ENCODE measurements around the gene LARP6.
"Not testable (repeated sequence)": the region's sequence is repeated elsewhere in the genome, so short reads cannot be mapped to it uniquely, and the experiment has no call there.

The LARP6 gene

DNA sequence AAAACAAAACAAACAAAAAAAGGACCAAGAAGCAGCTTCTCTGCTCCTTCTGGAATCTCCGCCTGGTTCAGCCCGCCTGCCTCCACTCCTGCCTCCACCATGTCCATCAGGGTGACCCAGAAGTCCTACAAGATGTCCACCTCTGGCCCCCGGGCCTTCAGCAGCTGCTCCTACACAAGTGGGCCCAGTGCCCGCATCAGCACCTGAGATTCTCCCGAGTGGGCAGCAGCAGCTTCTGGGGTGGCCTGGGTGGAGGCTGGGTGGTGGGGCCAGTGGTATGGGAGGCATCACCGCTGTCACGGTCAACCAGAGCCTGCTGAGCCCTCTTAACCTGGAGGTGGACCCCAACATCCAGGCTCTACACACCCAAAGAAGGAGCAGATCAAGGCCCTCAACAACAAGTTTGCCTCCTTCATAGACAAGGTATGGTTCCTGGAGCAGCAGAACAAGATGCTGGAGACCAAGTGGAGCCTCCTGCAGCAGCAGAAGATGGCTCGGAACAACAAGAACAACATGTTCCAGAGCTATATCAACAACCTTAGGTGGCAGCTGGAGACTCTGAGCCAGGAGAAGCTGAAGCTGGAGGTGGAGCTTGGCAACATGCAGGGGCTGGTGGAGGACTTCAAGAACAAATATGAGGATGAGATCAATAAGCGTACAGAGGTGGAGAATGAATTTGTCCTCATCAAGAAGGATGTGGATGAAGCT, 4.8 kb upstream of the LARP6 start:
- not testable (repeated sequence) for FAIRE-seq

GRCh38 chr15:70857562-70858285, 3.8 kb upstream of the LARP6 start:
- FAIRE-seq, result no peak

DNA sequence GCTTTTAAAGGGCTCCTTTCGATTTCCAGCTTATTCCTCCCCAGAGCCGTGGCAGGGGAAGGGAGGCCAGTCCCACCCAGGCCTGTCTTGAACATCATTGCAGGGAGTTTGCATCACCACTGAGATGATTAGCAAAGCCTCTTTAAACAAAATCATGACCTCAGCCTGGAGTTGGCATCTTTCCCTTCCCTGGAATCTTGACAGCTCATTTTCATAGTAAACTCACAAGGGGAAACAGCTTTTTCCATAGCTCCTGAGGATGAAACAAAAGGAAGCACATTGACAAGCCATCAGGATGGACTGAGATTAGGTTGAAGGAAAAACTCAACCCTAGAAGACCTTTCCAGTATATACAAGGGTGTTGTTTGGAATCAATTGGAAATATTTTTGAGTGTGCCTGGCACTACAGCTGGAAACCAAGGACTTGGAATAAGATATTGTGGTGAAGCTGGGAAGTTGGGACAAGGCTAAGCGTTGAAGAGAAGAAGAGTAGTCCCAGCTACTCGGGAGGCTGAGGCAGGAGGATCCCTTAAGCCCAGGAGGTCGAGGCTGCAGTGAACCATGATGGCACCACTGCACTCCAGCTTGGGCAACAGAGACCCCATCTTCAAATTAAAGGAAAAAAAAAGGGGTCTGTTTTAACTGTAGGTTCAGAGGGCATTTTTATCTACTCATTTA, 3.1 kb upstream of the LARP6 start:
- no peak for FAIRE-seq

DNA sequence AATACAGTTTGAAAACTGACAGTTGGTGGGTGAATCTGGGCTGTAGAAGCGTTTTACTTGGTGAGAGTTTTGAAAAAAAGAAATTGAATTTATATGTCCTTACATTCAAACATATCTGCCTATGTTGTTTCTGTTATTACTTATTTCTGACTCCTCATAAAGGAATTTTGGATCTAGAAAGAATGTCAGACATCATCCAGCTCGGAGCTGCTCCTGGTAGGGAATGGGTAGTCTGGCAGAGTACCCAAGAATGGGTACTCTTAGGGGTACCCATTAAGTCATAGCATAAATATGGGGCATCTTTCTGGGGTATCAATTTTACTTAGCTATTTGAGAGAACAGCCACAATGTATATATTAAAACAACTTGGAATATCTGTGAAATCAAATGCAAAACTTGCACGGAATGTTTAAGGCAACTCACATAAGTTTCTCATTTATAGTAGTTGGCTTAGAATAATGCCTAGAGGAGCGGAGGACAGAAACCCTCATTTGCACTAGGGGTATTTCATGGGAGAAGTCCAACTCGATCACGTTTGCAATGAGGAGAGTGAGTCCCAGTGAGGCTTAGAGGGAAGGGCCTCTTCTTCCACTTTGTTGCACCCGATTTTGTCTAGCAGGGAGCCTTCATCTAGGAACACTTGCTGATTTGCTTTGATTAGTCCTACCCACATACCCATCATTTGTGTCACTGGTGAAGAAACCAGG, 2.4 kb upstream of the LARP6 start:
- no peak for FAIRE-seq

DNA sequence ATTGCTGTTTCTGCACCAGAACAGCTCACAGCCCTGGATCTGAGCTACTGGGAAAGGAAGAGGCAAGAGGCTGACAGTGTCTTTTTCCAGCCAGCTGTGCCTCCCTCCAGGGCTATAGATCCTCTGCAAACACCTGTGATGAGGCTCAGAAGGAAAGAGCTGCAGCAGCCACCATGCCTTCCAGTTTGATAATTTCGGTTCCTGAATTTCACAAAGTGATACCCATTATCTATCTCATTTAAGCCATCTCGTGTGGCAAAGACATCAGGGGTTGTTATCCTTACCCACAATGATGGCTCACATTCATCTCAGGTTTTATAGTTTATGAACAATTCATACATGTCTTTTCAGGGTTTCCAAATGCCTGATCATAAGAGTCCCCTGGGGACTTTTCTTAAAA, 1.8 kb upstream of the LARP6 start:
- no peak for FAIRE-seq

- no peak for FAIRE-seq
Measured at GRCh38 chr15:70854666-70854976, 664 bp upstream of the LARP6 start.

DNA sequence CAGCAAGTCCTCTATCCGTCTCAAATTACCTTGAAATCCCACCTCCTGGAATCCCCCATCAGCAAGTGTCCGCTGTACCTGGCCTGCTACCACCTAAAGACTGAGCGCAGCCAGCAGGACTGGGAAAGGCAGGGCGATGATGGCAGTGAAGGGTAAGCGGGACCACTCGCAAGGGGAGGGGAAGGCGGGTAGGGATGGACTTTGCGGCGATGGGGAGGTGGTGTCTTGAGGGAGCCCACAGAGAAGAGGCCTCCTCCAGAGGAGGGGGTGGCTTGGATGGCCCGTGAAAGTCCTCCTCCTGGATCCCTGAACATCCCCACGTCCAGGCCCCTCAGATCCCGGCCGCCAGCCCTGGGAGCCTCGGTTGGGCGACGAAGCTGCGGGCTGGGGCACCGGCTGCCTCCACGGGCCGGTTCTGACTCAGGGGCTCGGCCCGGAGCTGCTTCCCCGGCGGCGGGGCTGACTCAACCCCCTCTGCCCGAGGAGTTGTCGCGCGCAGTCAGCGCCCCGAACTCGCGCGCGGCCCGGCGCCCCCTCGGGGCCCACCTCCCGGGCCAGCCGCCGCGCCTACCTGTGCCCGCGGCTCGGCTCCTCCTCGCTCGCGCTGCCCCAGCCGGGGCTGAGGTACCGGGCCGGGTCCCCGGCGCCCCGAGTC, 512 bp downstream of the LARP6 start:
- no peak for FAIRE-seq

- no peak for FAIRE-seq
Measured at GRCh38 chr15:70852501-70853317, 1.2 kb downstream of the LARP6 start.

- no peak for FAIRE-seq
Measured at GRCh38 chr15:70851889-70852288, 2.1 kb downstream of the LARP6 start.

DNA sequence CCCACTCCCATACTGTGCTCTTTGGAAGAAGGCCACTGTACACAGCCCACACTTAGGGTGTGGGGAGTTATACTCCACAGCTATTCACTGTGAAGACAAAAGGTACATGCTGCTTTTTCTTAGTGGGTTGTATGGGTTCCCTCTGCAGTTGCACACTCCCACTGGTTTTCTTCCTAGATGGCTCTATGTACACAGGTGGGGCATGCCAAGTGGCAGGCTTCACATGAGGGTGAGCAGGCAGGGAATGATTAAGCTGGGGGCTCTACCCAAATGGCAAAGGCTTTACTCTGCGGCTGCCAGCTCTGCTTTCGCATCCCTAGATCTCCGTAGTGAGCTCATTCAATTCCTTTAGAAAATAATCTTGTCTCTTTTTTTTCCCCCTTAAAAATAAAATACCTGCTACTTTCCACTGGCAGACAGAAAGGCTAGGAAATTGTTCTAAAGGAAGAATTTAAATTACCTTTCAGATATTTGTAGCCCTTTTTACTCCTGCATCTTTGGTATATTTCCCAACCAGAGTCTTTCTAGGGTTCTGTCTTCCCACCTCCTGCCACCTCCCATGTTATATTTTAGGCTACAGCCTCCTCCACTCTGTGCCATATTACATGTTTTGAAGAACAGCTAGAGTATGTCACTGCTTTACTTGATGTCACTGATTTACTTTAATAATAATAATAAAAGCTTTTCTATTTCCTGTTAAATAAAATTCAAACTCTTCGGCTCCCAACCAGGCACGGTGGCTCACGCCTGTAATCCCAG, 8.2 kb downstream of the LARP6 start:
- no peak for FAIRE-seq

GRCh38 chr15:70837476-70837875, 16.5 kb downstream of the LARP6 start:
- FAIRE-seq, result no peak

GRCh38 chr15:70835841-70836240, 18.1 kb downstream of the LARP6 start:
- FAIRE-seq, result no peak

- no peak for FAIRE-seq
Measured at GRCh38 chr15:70835415-70835814, 18.5 kb downstream of the LARP6 start.

- no peak for FAIRE-seq
Measured at GRCh38 chr15:70834999-70835398, 19.0 kb downstream of the LARP6 start.

DNA sequence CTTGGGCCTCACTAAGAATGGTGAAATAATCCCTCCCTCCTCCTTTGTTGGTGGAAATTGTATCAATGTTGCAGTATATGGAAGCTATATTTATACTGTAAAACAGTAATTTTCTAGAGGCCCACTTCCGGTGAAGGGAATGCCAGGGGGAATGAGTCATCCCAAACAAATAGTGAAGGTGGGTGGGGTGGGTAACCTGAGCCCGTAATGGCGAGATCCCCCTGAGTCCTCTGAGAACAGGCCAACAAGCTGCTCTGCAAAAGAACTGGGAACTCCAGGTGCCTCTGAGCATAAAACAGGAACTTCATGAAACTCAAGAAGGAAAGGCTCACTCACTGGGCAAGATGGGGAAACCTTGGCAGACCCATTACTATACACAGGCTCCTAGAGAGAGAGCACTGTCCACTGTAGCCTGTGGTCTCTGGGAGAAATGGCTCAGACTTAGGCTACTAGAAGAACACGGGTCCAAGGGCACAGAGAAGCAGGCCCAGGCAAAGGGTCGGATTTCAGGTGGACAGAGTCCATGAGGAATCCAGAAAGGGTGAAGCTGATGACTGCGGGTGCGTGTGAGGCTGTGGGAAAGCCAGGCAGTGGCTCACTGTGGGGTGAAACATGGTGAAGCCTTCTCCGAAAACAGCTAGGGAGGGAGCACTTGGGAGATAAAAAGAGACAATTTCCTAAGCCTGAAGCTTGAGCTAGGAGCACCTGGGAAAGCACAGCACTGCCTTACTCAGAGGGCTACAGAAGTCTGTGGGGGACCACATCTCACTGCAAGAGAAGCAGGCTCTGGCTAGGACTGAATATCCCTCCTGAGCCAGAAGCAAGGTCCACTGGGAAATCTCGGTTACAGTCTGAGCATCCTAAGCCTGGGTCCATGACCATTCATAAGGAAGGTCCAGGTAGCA, 19.8 kb downstream of the LARP6 start:
- FAIRE-seq, result no peak

- FAIRE-seq, result no peak
Measured at GRCh38 chr15:70833422-70833821, 20.5 kb downstream of the LARP6 start.

GRCh38 chr15:70832176-70832575, 21.8 kb downstream of the LARP6 start:
- no peak for FAIRE-seq

DNA sequence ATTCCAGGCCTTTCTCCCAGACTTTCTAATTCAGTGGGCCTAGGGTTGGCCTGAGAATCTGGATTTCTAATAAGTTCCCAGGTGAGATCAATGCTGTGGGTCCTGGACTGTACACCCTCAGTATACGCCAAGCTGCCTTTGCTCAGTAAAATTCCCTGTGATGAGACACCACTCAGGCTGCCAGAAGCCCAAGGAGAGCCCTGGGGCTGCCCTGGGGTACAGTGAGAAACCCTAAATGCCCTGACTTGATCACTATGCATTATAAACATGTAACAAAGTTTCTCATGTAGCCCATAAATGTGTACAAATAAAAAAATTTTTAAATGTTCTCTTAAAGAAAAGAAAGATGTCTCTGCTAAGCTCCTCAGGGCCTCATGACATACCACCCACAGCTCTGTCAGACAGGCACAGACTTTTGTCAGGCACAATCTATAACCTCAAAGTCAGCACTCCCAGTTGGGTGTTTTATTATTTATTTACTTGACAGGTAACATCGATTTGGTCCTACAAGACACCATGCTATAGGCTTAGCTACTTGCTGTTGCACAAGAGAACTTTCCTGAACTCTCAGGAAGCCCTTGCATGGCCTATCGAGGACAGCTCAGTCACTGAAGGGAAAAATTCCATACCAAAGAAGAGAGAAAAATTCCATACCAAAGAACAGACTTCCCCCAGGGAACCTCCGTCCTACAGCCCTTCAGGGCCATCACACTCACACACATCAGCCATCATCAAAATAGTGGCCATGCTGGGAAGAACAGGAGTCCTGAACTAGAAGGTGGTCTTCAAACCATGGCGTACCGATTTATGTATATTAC, 22.7 kb downstream of the LARP6 start:
- no peak for FAIRE-seq

- no peak for FAIRE-seq
Measured at GRCh38 chr15:70830615-70831014, 23.3 kb downstream of the LARP6 start.
